H1 (cell line): ENCODE results near the gene WNT8B. TPM values are rescaled to one million over a fixed set of nuclear protein-coding genes. Genes with fewer than 3 reads are reported as not detected.
A peak's percentile ranks its signal among the peaks of the same experiment; 100 is the strongest.

Source experiments
- CTCF ChIA-PET: fragments of 300-600 bp; sonication (Branson Sonifier 250); formaldehyde crosslinking; loops from one replicate; lab custom pipeline; 2021; ENCODE audit not compliant: partially characterized antibody; lab: Charles Lee
- POLR2A ChIA-PET: fragments of 300-600 bp; sonication (Branson Sonifier 250); formaldehyde crosslinking; loops from one replicate; lab custom pipeline; 2021; ENCODE audit warnings: inconsistent platforms; ENCODE audit not compliant: partially characterized antibody; lab: Charles Lee
- DNase-seq, 2 experiments: peaks; one replicate each; pipeline versions ENCODE4 v3.0.0 to v3.0.0-alpha.2; 2010 to 2022; ENCODE audit warnings: low spot score in 2 of 2, low read depth in 1 of 2, mixed read lengths in 1 of 2
- FAIRE-seq: peaks from 2 replicates; lab custom pipeline; 2011; peaks lifted over from hg19 to GRCh38; lab: Jason Lieb, UNC
- H2AFZ ChIP-seq: 2 replicates; pipeline ENCODE4 v1.8.1; 2012; ENCODE audit warnings: low read length, inconsistent platforms
- H2AK5ac ChIP-seq: 2 replicates; pipeline ENCODE4 v1.6.1; 2013; ENCODE audit warnings: low read depth, low read length
- H2BK120ac ChIP-seq: replicated peaks from 2 replicates; pipeline ENCODE3; 2013; ENCODE audit warnings: low read depth, low read length, inconsistent platforms
- H2BK12ac ChIP-seq: 2 replicates; pipeline ENCODE4 v1.6.1; 2013; ENCODE audit warnings: low read depth, low read length
- H2BK15ac ChIP-seq: 2 replicates; pipeline ENCODE4 v1.6.1; 2013; ENCODE audit warnings: low read length
- H2BK20ac ChIP-seq: 2 replicates; pipeline ENCODE4 v1.6.1; 2013; ENCODE audit warnings: low read length
- H2BK5ac ChIP-seq: 2 replicates; pipeline ENCODE4 v1.6.1; 2013; ENCODE audit warnings: low read depth, low read length
- H3K14ac ChIP-seq: 2 replicates; pipeline ENCODE4 v1.6.1; 2013; ENCODE audit warnings: inconsistent platforms; ENCODE audit not compliant: insufficient read length
- H3K18ac ChIP-seq: 2 replicates; pipeline ENCODE4 v1.6.1; 2013; ENCODE audit warnings: low read length; ENCODE audit errors: extremely low read depth
- H3K23ac ChIP-seq: 2 replicates; pipeline ENCODE4 v1.6.1; 2013; ENCODE audit warnings: inconsistent platforms; ENCODE audit not compliant: insufficient read length
- H3K23me2 ChIP-seq: 2 replicates; pipeline ENCODE4 v1.6.1; 2013; ENCODE audit warnings: low read depth, low read length
- H3K27ac ChIP-seq: 2 replicates; pipeline ENCODE4 v1.6.1; 2011; ENCODE audit warnings: low read depth, low read length, inconsistent platforms
- H3K27me3 ChIP-seq, 4 experiments: replicated peaks in 1 of 4; 1 replicate in 1 of 4; 2 replicates in 3 of 4; pipeline versions ENCODE4 v1.6.1 to v1.8.1; 2011 to 2013; ENCODE audit warnings: low read length in 3 of 4, mild to moderate bottlenecking in 3 of 4, inconsistent platforms in 2 of 4, mixed read lengths in 2 of 4, moderate library complexity in 1 of 4; ENCODE audit not compliant: control insufficient read depth in 3 of 4, insufficient read depth in 3 of 4; ENCODE audit errors: extremely low read depth in 1 of 4
- H3K36me3 ChIP-seq, 4 experiments: 2 replicates each; pipeline versions ENCODE4 v1.6.1 to v1.8.1; 2011 to 2013; ENCODE audit warnings: mild to moderate bottlenecking in 4 of 4, low read length in 3 of 4, moderate library complexity in 2 of 4, control low read depth in 1 of 4, inconsistent platforms in 1 of 4; ENCODE audit not compliant: insufficient read depth in 4 of 4, control insufficient read depth in 2 of 4
- H3K4ac ChIP-seq: replicated peaks from 2 replicates; pipeline ENCODE3; 2013; ENCODE audit warnings: low read length, low read depth, mixed read lengths, inconsistent platforms; ENCODE audit not compliant: insufficient read length
- H3K4me1 ChIP-seq, 4 experiments: replicated peaks in 1 of 4; 1 replicate in 1 of 4; 2 replicates in 3 of 4; pipeline versions ENCODE4 v1.6.1 to v1.8.1; 2011 to 2013; ENCODE audit warnings: low read length in 3 of 4, inconsistent platforms in 2 of 4, mixed read lengths in 1 of 4; ENCODE audit not compliant: insufficient read depth in 4 of 4, control insufficient read depth in 3 of 4
- H3K4me2 ChIP-seq, 2 experiments: 2 replicates each; pipeline versions ENCODE4 v1.6.1 to v1.8.1; 2011 to 2013; ENCODE audit warnings: low read depth in 2 of 2, low read length in 2 of 2, control low read depth in 1 of 2, inconsistent platforms in 1 of 2, mild to moderate bottlenecking in 1 of 2; ENCODE audit not compliant: insufficient read depth in 1 of 2
- H3K4me3 ChIP-seq, 4 experiments: fragments of 200-600, 300-600 bp in 1 of 4; sonication (generic), shearing (Covaris generic), sonication (Bioruptor Twin) in 1 of 4; 2 replicates each; pipeline versions ENCODE4 v1.5.1 to v1.8.1; 2011 to 2016; ENCODE audit warnings: low read length in 4 of 4, low read depth in 3 of 4, control low read depth in 2 of 4, inconsistent platforms in 2 of 4, mild to moderate bottlenecking in 2 of 4, mixed read lengths in 1 of 4, moderate library complexity in 1 of 4; ENCODE audit not compliant: insufficient read depth in 2 of 4; ENCODE audit errors: extremely low read depth in 1 of 4
- H3K56ac ChIP-seq: replicated peaks from 2 replicates; pipeline ENCODE3; 2013; ENCODE audit warnings: low read depth, mild to moderate bottlenecking, mixed read lengths, low read length, inconsistent platforms; ENCODE audit not compliant: insufficient read length
- H3K79me1 ChIP-seq: 2 replicates; pipeline ENCODE4 v1.6.1; 2013; ENCODE audit warnings: low read depth, low read length, control low read depth
- H3K79me2 ChIP-seq, 2 experiments: 2 replicates each; pipeline versions ENCODE4 v1.6.1 to v1.8.1; 2012 to 2013; ENCODE audit warnings: low read length in 2 of 2, mild to moderate bottlenecking in 2 of 2, inconsistent platforms in 1 of 2; ENCODE audit not compliant: insufficient read depth in 2 of 2, control insufficient read depth in 1 of 2
- H3K9ac ChIP-seq, 4 experiments: replicated peaks in 1 of 4; 1 replicate in 1 of 4; 2 replicates in 3 of 4; pipeline versions ENCODE4 v1.6.1 to v1.8.1; 2011 to 2013; ENCODE audit warnings: low read depth in 3 of 4, low read length in 3 of 4, control low read depth in 2 of 4, mild to moderate bottlenecking in 2 of 4, moderate library complexity in 2 of 4, inconsistent platforms in 1 of 4; ENCODE audit errors: extremely low read depth in 1 of 4
- H3K9me3 ChIP-seq, 2 experiments: 2 replicates each; pipeline versions ENCODE4 v1.6.1 to v1.8.1; 2012 to 2013; ENCODE audit warnings: mild to moderate bottlenecking in 2 of 2, moderate library complexity in 2 of 2, control low read depth in 1 of 2, inconsistent platforms in 1 of 2, low read depth in 1 of 2, low read length in 1 of 2, mixed read lengths in 1 of 2; ENCODE audit not compliant: insufficient read depth in 2 of 2
- H4K20me1 ChIP-seq, 2 experiments: replicated peaks in 1 of 2; 2 replicates each; pipeline versions ENCODE3 to v1.8.1; 2011 to 2013; ENCODE audit warnings: inconsistent platforms in 2 of 2, low read length in 2 of 2, mild to moderate bottlenecking in 1 of 2; ENCODE audit not compliant: insufficient read depth in 2 of 2, control insufficient read depth in 1 of 2
- H4K5ac ChIP-seq: 2 replicates; pipeline ENCODE4 v1.6.1; 2013; ENCODE audit warnings: low read length, low read depth, mixed read lengths, inconsistent platforms; ENCODE audit not compliant: insufficient read length
- H4K8ac ChIP-seq: 2 replicates; pipeline ENCODE4 v1.8.0; 2013; ENCODE audit warnings: mild to moderate bottlenecking, moderate library complexity, low read length, inconsistent platforms; ENCODE audit not compliant: insufficient read depth; ENCODE audit errors: extremely low read depth
- H4K91ac ChIP-seq: replicated peaks from 2 replicates; pipeline ENCODE3; 2013; ENCODE audit warnings: low read length, mixed read lengths, inconsistent platforms; ENCODE audit not compliant: insufficient read length
- ASH2L ChIP-seq: fragments of 200-600, 300-600 bp; sonication (generic); IDR thresholded peaks from one replicate; pipeline ENCODE4 v1.7.1; 2017; ENCODE audit warnings: low read length
- CBX8 ChIP-seq: fragments of 300-800, 300-1000 bp; sonication (generic); IDR thresholded peaks from 2 replicates; pipeline ENCODE4 v1.7.1; 2016; ENCODE audit warnings: low read depth, low read length, borderline replicate concordance
- CREB1 ChIP-seq: IDR thresholded peaks from 2 replicates; pipeline ENCODE4 v1.6.1; 2012; ENCODE audit warnings: inconsistent platforms
- CTCF ChIP-seq, 3 experiments: IDR thresholded peaks; 1 replicate in 2 of 3; 2 replicates in 1 of 3; pipeline versions ENCODE4 v1.5.1 to v1.6.1; 2011; ENCODE audit warnings: low read length in 3 of 3, mild to moderate bottlenecking in 3 of 3, inconsistent platforms in 2 of 3, low read depth in 1 of 3, moderate library complexity in 1 of 3; ENCODE audit not compliant: insufficient read depth in 1 of 3; ENCODE audit errors: control extremely low read depth in 1 of 3
- GABPA ChIP-seq: IDR thresholded peaks from 2 replicates; pipeline ENCODE4 v1.6.1; 2011; ENCODE audit warnings: mild to moderate bottlenecking, low read length, moderate library complexity, borderline replicate concordance; ENCODE audit not compliant: insufficient read depth
- KDM1A ChIP-seq: fragments of 200-600, 300-600 bp; sonication (generic); IDR thresholded peaks from 2 replicates; pipeline ENCODE4 v1.7.1; 2016; ENCODE audit warnings: mild to moderate bottlenecking, low read length, borderline replicate concordance
- RAD21 ChIP-seq, 2 experiments: IDR thresholded peaks in 1 of 2; conservative IDR thresholded peaks in 1 of 2; 2 replicates each; pipeline ENCODE4 v1.6.1; 2011; ENCODE audit warnings: low read depth in 2 of 2, low read length in 2 of 2, improper control_type of control experiment in 1 of 2, inconsistent platforms in 1 of 2, mild to moderate bottlenecking in 1 of 2, moderate library complexity in 1 of 2
- SP1 ChIP-seq: IDR thresholded peaks from 2 replicates; pipeline ENCODE4 v1.6.1; 2011; ENCODE audit warnings: low read depth, low read length
- YY1 ChIP-seq: IDR thresholded peaks from 2 replicates; pipeline ENCODE4 v1.6.1; 2011; ENCODE audit warnings: low read depth, mild to moderate bottlenecking, low read length
- ZNF274 ChIP-seq: IDR thresholded peaks from 2 replicates; pipeline ENCODE4 v1.7.0; 2012; ENCODE audit warnings: low read length, borderline replicate concordance; ENCODE audit errors: extremely low read depth
- WGBS, 2 experiments: shearing (Covaris generic) in 1 of 2; methylation state at CpG; one replicate each; pipeline versions ENCODE4 v1.1.6 to v1.1.7; 2013 to 2015; ENCODE audit warnings: low lambda C conversion rate in 2 of 2, mixed read lengths in 2 of 2, inconsistent platforms in 1 of 2, low coverage in 1 of 2, missing lambda C conversion rate in 1 of 2; ENCODE audit not compliant: insufficient replicate concordance in 2 of 2, insufficient coverage in 1 of 2, insufficient read length in 1 of 2; ENCODE audit errors: extremely low coverage in 1 of 2, missing lambda C conversion rate in 1 of 2; 5-methylcytosine and 5-hydroxymethylcytosine counted together
- polyA plus RNA-seq, 7 experiments: library from polyadenylated mRNA; depleted of rRNA in 3 of 7; stranded (reverse) in 5 of 7; unstranded in 2 of 7; fragments of >200 nt in 5 of 7; fragments of 200-250 nt in 2 of 7; gene quantifications; 1 replicate in 5 of 7; 2 replicates in 1 of 7; 4 replicates in 1 of 7; pipeline versions ENCODE4 v1.2.1 to v1.2.3, GENCODE V29; 2011 to 2013; ENCODE audit warnings: missing spikeins in 2 of 7, mixed read lengths in 2 of 7
- total RNA-seq: library from RNA; stranded (reverse); fragmentation: NEBNext Ultra II Directional; extraction: Animal tissue kit (Norgen Biotek cat#: 25700); gene quantifications from 2 replicates; pipeline ENCODE4 v1.2.1, GENCODE V29; 2021

WNT8B gene
- total and polyA plus RNA-seq, 2 of the 8 experiments (the other 6 are each of a cell fraction or from before 2014, with no cell fraction given), result 0.20 to 0.67 TPM

GRCh38 chr10:100508691-100509150 is 45.9 kb downstream of the WNT8B start:
- Histone ChIP-seq H2AFZ (no peak overlapping the region), H2BK20ac (no peak overlapping the region), H3K23me2 (no peaks in the 10 kb centered on the region; the same call in 1 of the 2 replicates), H3K79me2 (no peaks in the 10 kb centered on the region), H3K18ac (no peak overlapping the region), H2BK15ac (peak overlapping the region; percentile 98; the same call in 1 of the 2 replicates), H3K4me3 (no peak overlapping the region), H3K14ac (no peak overlapping the region), H3K9me3 (no peaks in the 10 kb centered on the region), H4K20me1 (peaks cover 0 to 5% of the 10 kb centered on the region in 2 experiments), H3K27ac (no peak overlapping the region), H4K91ac (no peak overlapping the region), H3K4ac (no peak overlapping the region), H3K56ac (no peak overlapping the region), H3K4me1 (no peaks in the 10 kb centered on the region; a peak in 1 of 7 replicates), H3K23ac (no peak overlapping the region), H3K4me2 (no peak overlapping the region), H3K9ac (no peak overlapping the region), H2BK12ac (no peak overlapping the region), H2BK5ac (no peak overlapping the region), H2BK120ac (no peak overlapping the region), H3K36me3 (no peaks in the 10 kb centered on the region), H4K5ac (no peak overlapping the region), H3K79me1 (no peaks in the 10 kb centered on the region), H4K8ac (no peak overlapping the region), H3K27me3 (peaks cover 0 to 11% (median 4%) of the 10 kb centered on the region in 4 experiments; a peak in 3 of 7 replicates), H2AK5ac (no peak overlapping the region)
- DNase-seq (no peak), FAIRE-seq (peak; percentile 99)
- 36% methylated on average over 3 of the region's 3 CpGs; no CpG with 5 or more reads in 1 of the 2 experiments for WGBS, 2 experiments
- CTCF ChIA-PET, result interaction anchor here (0.6 to 13.4 kb wide), 37 partner anchors 11 to 369 kb away, joined by 3 to 190 read pairs (median 5); partner anchors contain the start of genes SCD and SEC31B
- POLR2A ChIA-PET, result interaction anchor here (0.7 to 2.5 kb wide), 4 partner anchors 20 to 79 kb away, joined by 3 to 9 read pairs (median 4); no protein-coding TSS in a partner anchor
- TF ChIP-seq RAD21 (IDR thresholded peaks at IDR 0.05 in 1 of 2, conservative IDR thresholded peaks at IDR 0.05 in 1 of 2; ENCODE audit: low read depth in 2 of 2, low read length in 2 of 2), result peak; percentile 95 to 98
- TF ChIP-seq KDM1A, result no peak
- TF ChIP-seq GABPA, result no peak
- no peak for TF ChIP-seq ASH2L
- 0 out of 2 replicates have a peak, but pooled peaks have one; percentile 25 for TF ChIP-seq SP1
- TF ChIP-seq CTCF (IDR thresholded peaks at IDR 0.05; ENCODE audit: control extremely low read depth in 1 of 3, insufficient read depth in 1 of 3, low read depth in 1 of 3, low read length in 3 of 3), result peak in 2 of 3 experiments; percentile 81 to 88; a peak in 3 of 4 replicates
- TF ChIP-seq YY1, result no peak
- TF ChIP-seq ZNF274, result no peak
- TF ChIP-seq CBX8, result no peak
- no peak for TF ChIP-seq CREB1
